SJCRH30 (cell line): ENCODE measurements around the gene ROBO2. TPM values are rescaled to one million over a fixed set of nuclear protein-coding genes. Genes with fewer than 3 reads are reported as not detected.

Experiments
- DNase-seq, 2 experiments: peaks; one replicate each; pipeline ENCODE4 v3.0.0-alpha.2; 2015 to 2020
- H3K27ac ChIP-seq: fragments of 250-450 bp; sonication (Bioruptor Pico); 2 replicates; pipeline ENCODE4 v1.5.1; 2020; ENCODE audit warnings: mild to moderate bottlenecking, moderate library complexity
- H3K27me3 ChIP-seq: fragments of 250-450 bp; sonication (Bioruptor Pico); 2 replicates; pipeline ENCODE4 v1.5.1; 2020; ENCODE audit warnings: mild to moderate bottlenecking, moderate library complexity
- H3K36me3 ChIP-seq: fragments of 250-450 bp; sonication (Bioruptor Pico); 2 replicates; pipeline ENCODE4 v1.5.1; 2020; ENCODE audit warnings: mild to moderate bottlenecking, moderate library complexity
- H3K4me1 ChIP-seq: fragments of 250-450 bp; sonication (Bioruptor Pico); 2 replicates; pipeline ENCODE4 v1.5.1; 2020; ENCODE audit warnings: mild to moderate bottlenecking, moderate library complexity
- H3K4me3 ChIP-seq: fragments of 250-450 bp; sonication (Bioruptor Pico); 2 replicates; pipeline ENCODE4 v1.5.1; 2020; ENCODE audit warnings: mild to moderate bottlenecking, moderate library complexity
- H3K9me3 ChIP-seq: fragments of 250-450 bp; sonication (Bioruptor Pico); replicated peaks from 2 replicates; pipeline ENCODE4 v1.5.1; 2020; ENCODE audit warnings: mild to moderate bottlenecking, moderate library complexity
- total RNA-seq: library from RNA; depleted of rRNA; stranded (reverse); fragments of >200 nt; shearing (Covaris generic); gene quantifications from 2 replicates; pipeline ENCODE4 v1.2.3, GENCODE V29; 2014

The ROBO2 gene
- total RNA-seq, 1 experiment from 2014 or later = 14.3 TPM

DNA sequence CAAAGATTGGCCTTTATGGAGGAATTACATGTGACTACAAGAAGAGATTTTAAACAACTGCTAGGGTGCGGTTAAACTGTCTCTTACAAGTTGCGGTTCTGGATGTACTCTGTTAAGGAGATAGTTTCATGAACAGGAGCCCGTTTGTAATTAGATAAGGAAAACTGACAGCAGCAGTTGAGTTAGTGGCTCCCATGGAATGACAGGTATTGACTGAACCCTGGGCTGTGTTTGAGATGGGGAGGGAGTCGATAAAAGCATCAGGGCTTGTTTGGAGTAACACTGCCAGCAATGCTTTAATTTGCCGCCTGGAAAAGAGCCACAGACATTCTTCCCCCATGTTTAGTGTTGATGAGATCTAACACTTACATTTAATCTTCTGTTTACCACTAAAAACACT is 139.9 kb downstream of the ROBO2 start:
- no peak for DNase-seq
- no peak overlapping the region for H3K4me3 ChIP-seq
- H3K36me3 ChIP-seq = no peaks in the 10 kb centered on the region
- no peaks in the 10 kb centered on the region for H3K4me1 ChIP-seq
- H3K9me3 ChIP-seq = no peaks in the 10 kb centered on the region
- no peaks in the 10 kb centered on the region for H3K27me3 ChIP-seq
- no peak overlapping the region for H3K27ac ChIP-seq

DNA sequence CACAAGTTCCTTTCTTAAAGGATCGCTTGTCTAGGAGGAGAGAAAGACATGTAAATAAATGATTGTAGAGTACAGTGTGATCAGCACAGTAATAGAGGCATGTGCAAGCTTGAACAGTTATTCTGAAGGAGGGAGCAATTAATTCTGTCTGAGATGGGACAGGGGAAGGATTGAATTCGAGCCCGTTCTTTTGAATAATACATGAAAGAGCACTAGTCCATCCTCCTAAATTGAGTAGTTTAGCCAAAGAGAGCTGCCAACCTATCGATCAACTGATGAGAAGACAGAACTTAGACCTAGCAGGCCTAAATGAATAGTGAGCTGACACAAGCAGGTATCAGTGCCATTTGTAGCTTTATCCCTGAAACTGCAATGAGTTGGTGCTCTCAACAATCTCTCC is 142.4 kb downstream of the ROBO2 start:
- H3K27me3 ChIP-seq = no peaks in the 10 kb centered on the region
- no peak for DNase-seq

DNA sequence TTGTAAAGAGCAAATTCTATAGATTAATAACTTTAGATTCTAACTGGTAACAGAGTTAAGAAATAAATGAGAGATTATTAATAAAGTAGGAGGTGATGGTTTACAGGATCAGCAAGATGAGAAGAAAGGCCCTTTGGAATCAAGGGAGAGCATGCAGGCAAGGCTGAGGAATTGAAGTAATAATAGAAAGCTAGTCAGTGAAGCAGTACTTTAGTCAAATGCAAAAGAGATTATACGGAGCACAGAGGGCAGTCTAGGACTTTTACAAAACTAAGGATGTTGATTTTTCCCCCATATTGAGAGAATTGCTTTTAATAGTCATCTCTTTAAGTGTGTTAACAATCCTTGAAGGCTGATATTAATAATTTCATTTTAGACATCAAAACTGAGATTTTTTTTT is 146.4 kb downstream of the ROBO2 start:
- Histone ChIP-seq H3K4me1 (0 out of 2 replicates have a peak, but pooled peaks cover 4% of the 10 kb centered on the region), H3K36me3 (no peaks in the 10 kb centered on the region), H3K27ac (no peak overlapping the region), H3K4me3 (no peak overlapping the region), H3K27me3 (no peaks in the 10 kb centered on the region), H3K9me3 (no peaks in the 10 kb centered on the region)
- DNase-seq = no peak

More for the DNA sequence above, 142.4 kb downstream of the ROBO2 start:
- Histone ChIP-seq H3K27ac (no peak overlapping the region), H3K4me1 (no peaks in the 10 kb centered on the region), H3K36me3 (no peaks in the 10 kb centered on the region), H3K9me3 (no peaks in the 10 kb centered on the region), H3K4me3 (no peak overlapping the region)

DNA sequence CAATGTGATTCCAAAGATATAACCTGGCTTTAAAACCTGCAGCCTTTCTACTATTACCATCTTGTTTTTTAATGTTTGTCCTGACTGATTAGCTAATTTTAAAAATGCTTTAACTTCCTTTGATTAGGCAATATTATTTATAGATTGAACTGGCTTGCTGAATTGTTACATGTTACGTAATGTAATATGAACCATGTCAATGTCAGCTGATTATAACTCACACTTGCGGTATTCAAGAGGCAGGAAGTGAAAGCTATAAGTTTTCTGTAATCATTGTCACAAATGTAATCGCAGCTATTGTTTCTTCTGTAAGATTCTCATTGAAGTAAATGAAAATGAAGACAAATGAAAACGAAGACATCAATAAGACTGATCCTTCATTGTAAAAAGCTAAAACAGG is 146.8 kb downstream of the ROBO2 start:
- no peak for DNase-seq
- no peaks in the 10 kb centered on the region for H3K27me3 ChIP-seq
- H3K36me3 ChIP-seq = no peaks in the 10 kb centered on the region
- no peak overlapping the region for H3K27ac ChIP-seq
- H3K4me1 ChIP-seq = 0 out of 2 replicates have a peak, but pooled peaks cover 4% of the 10 kb centered on the region
- no peaks in the 10 kb centered on the region for H3K9me3 ChIP-seq
- H3K4me3 ChIP-seq = no peak overlapping the region

DNA sequence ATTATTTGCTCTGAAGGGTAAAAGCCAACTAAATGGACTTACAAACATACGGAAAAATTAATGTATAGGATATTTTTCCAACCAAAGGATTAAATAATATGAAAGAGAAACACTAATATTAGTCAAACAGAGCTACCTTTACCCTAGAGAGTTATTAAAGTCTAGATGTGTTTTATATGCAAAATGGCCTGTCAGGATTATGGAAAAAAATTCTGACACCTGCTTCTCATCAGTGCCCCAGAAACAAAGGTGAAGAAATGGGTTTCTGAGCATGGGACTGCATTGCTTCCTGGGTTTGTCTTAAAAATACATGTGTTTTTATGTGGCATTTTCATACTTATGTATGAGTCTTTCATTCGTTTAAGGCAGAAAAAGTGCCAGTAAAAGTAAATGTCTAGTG is 148.3 kb downstream of the ROBO2 start:
- Histone ChIP-seq H3K4me3 (no peak overlapping the region), H3K9me3 (no peaks in the 10 kb centered on the region), H3K27me3 (no peaks in the 10 kb centered on the region), H3K36me3 (no peaks in the 10 kb centered on the region), H3K4me1 (0 out of 2 replicates have a peak, but pooled peaks cover 4% of the 10 kb centered on the region), H3K27ac (no peak overlapping the region)
- no peak for DNase-seq

DNA sequence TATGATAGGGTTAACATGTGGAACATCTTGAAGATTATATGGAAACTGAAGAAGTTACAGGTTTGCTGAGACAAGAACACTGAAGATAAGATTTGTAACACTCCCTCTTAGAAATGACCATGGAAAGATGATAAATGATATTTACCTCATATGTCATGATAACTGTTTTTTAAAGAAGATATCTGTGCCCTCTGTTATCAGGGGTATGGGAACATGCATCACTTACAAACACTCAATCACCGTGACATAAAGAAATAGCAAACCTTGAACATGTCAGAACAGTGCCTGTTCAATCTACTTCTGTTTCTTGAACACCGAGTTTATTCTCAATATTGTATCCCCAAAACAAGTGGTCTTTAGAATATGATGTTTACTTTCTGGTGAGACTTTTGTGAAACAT is 149.4 kb downstream of the ROBO2 start:
- Histone ChIP-seq H3K4me1 (0 out of 2 replicates have a peak, but pooled peaks cover 4% of the 10 kb centered on the region), H3K27ac (no peak overlapping the region), H3K9me3 (no peaks in the 10 kb centered on the region), H3K27me3 (no peaks in the 10 kb centered on the region), H3K36me3 (no peaks in the 10 kb centered on the region), H3K4me3 (no peak overlapping the region)
- no peak for DNase-seq

DNA sequence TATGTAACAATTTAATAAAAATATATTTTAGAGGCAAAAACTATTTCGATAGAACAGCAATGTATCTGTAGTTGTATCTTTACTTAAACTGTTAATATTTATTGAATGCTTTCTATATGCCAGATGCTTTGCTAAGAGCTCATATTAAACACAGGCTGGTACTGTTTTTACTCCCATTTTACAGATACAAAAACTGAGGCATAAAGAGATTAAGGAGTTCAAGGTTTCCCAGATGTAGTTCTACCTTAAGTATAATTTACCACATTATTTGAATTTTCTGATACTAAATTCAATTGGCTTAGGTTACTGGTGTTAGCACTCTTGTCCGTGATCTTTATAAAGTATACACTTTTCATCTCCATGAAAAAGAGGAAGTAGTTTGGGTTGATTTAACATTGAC is 149.8 kb downstream of the ROBO2 start:
- H3K4me1 ChIP-seq = 0 out of 2 replicates have a peak, but pooled peaks cover 4% of the 10 kb centered on the region
- DNase-seq = no peak
- no peak overlapping the region for H3K4me3 ChIP-seq
- H3K27me3 ChIP-seq = no peaks in the 10 kb centered on the region
- no peaks in the 10 kb centered on the region for H3K36me3 ChIP-seq
- H3K27ac ChIP-seq = no peak overlapping the region; the same call in 1 of the 2 replicates
- no peaks in the 10 kb centered on the region for H3K9me3 ChIP-seq

DNA sequence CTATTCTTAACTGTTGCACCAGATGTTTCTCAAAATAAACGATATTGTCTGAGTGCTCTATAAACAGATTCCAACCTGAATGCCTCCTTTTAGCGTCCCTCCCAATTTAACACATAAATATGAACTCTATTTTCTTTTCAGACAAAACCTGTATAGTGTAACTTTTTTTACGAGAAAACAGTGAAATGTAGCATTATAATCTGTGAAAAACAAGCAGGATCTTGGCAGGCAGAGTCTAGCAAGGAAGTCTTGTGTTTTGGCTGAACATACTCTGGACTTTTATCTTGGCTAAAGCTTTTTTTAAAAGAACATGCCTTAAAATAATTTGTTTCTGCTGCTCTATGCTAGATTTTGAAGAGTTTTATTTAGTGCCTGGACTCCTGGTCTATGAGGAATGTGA is 150.5 kb downstream of the ROBO2 start:
- no peaks in the 10 kb centered on the region for H3K9me3 ChIP-seq
- 0 out of 2 replicates have a peak, but pooled peaks cover 4% of the 10 kb centered on the region for H3K4me1 ChIP-seq
- no peak for DNase-seq
- no peaks in the 10 kb centered on the region for H3K36me3 ChIP-seq
- no peaks in the 10 kb centered on the region for H3K27me3 ChIP-seq
- no peak overlapping the region for H3K4me3 ChIP-seq
- H3K27ac ChIP-seq = peak overlapping the region; percentile 17; the same call in 1 of the 2 replicates

DNA sequence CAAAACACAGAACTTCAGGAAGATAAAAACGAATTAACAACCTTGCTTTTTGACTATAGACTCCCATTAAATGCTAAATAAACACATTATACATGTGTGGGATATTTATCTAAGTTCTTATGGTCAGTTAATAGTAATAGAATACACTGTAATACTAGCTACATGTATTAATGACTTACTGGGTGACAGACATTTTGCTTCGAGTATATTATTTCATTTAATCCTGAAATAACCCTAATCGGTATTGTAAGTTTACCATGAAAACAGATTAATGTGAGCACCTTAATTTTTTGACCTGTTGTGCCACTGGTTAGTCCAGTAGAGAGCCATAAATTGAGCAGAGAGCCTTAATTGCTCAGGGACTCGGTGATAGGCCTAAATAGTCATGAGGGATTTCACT is 151.1 kb downstream of the ROBO2 start:
- H3K4me3 ChIP-seq = no peak overlapping the region
- no peaks in the 10 kb centered on the region for H3K9me3 ChIP-seq
- no peak for DNase-seq
- no peaks in the 10 kb centered on the region for H3K27me3 ChIP-seq
- H3K4me1 ChIP-seq = 0 out of 2 replicates have a peak, but pooled peaks cover 4% of the 10 kb centered on the region
- H3K36me3 ChIP-seq = no peaks in the 10 kb centered on the region
- H3K27ac ChIP-seq = no peak overlapping the region; the same call in 1 of the 2 replicates

DNA sequence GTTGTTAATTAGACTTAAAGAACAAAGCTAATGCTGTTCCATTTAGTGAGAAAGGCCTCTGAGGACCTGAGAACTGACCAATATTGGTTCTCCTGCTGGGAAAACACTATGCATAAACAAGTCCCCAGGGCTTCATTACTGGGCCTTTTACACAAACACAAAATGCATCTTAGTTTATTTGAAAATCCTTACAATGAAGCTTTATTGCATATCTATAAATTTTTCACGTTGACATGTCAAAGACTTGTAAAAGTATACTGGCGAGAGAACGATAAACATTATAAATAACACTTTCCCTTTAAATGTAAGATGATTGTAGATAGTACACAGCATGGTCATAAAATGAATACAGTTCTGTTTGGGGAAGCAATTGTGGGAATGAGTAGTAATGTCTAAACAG is 151.7 kb downstream of the ROBO2 start:
- DNase-seq = no peak
- Histone ChIP-seq H3K4me3 (no peak overlapping the region), H3K9me3 (no peaks in the 10 kb centered on the region), H3K4me1 (0 out of 2 replicates have a peak, but pooled peaks cover 4% of the 10 kb centered on the region), H3K27me3 (no peaks in the 10 kb centered on the region), H3K27ac (no peak overlapping the region), H3K36me3 (no peaks in the 10 kb centered on the region)

DNA sequence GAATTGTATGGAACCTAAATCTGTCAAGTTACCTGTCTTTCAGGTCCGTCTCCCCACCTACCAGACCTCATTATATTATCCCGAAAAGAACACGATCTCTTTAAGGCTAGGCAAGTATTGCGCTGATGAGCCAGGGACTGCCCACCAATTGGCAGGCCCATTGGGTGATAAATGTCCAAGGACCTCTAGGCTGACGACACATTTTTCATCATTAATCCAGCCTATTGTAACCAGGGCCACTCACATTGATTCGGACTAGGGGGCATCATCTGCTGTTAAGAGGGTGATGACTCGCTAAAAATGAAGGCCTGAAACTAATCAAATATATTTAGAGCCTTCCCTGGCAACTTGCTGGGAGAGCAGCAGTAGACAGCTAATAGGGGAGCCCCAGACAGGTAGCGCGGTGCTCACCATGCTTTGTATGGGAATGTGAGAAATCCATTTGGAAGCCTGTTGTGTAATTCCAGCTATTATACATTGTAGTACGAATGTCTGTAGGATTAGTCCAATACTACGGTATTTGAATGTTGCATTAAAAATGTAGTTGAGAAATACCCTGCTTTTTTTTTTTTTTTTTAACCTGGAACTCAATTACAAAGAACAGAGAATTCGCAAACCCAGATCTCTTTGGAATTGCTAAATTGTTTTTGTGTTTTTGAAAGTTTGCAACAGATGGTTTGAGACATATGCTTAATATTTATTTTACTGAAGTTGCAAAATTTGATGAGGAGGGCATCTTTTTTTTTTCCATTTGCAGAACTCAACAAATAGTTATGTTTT is 156.1 kb downstream of the ROBO2 start:
- DNase-seq = no peak
- H3K27me3 ChIP-seq = no peaks in the 10 kb centered on the region
- H3K36me3 ChIP-seq = no peaks in the 10 kb centered on the region
- no peaks in the 10 kb centered on the region for H3K4me1 ChIP-seq
- no peak overlapping the region for H3K27ac ChIP-seq
- H3K4me3 ChIP-seq = no peak overlapping the region
- no peaks in the 10 kb centered on the region for H3K9me3 ChIP-seq

DNA sequence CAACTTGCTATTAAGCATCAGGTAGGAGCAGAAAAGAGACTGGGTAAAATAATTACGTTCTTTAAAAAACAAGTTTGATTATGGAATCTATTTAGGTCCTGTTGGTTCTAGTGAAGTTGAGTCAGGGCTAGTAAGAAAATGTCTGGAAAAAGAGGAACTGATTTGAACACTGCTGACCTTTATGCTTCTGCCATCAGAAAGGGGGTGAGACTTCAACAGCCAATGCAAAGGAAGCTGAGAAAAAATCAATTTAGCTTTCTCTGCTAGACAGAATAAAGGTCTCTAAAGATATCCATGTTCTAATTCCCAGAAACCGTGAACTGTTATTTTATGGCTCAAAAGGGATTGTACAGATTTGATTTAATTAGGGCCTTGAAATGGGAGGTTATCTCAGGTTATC is 157.5 kb downstream of the ROBO2 start:
- Histone ChIP-seq H3K27ac (no peak overlapping the region), H3K36me3 (no peaks in the 10 kb centered on the region), H3K4me3 (no peak overlapping the region), H3K4me1 (no peaks in the 10 kb centered on the region), H3K27me3 (no peaks in the 10 kb centered on the region), H3K9me3 (no peaks in the 10 kb centered on the region)
- DNase-seq = no peak

DNA sequence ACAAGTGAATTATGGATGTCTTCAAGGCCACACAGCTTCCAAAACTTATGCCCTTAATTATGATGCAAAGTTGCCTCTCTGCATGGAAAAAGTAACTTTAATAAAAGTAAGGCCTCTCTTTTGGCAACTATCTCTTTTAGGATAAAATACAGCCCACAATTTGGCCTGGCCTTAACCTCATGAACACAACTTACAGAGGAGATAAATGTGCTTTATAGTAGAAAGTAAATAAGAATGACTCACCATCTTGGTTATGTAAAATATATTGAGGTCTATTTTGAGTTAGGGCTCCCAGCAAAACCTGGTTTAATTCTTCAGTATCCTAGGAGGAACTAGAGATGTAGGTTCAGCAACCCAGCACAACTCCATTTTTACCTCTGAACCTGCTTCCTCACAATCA is 164.0 kb downstream of the ROBO2 start:
- DNase-seq = no peak
- H3K27me3 ChIP-seq = no peaks in the 10 kb centered on the region
- H3K9me3 ChIP-seq = no peaks in the 10 kb centered on the region
- no peaks in the 10 kb centered on the region for H3K36me3 ChIP-seq
- H3K4me1 ChIP-seq = no peaks in the 10 kb centered on the region
- H3K4me3 ChIP-seq = no peak overlapping the region
- no peak overlapping the region for H3K27ac ChIP-seq

DNA sequence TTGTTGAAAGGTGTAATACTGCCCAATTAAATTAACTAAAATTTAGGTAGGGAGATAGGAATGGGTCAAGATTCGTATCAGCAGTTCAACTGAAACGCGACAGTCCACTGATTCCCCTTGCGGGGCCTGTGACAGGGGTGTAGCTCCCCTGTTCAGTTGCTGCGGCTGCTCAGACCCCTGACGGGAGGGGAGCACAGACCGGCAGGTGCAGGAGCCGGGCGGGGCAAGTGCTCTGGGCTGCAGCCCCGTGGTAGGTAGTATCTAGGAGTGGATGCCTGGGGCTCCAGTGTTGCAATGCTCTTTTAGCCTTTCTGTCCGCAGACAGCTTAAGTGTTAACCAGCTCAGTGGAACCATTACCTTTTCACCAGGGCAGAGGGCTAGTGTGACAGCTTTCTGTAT is 164.9 kb downstream of the ROBO2 start:
- H3K4me3 ChIP-seq = no peak overlapping the region
- DNase-seq = no peak
- H3K36me3 ChIP-seq = no peaks in the 10 kb centered on the region
- H3K27me3 ChIP-seq = no peaks in the 10 kb centered on the region
- H3K4me1 ChIP-seq = no peaks in the 10 kb centered on the region
- H3K27ac ChIP-seq = no peak overlapping the region
- H3K9me3 ChIP-seq = no peaks in the 10 kb centered on the region

DNA sequence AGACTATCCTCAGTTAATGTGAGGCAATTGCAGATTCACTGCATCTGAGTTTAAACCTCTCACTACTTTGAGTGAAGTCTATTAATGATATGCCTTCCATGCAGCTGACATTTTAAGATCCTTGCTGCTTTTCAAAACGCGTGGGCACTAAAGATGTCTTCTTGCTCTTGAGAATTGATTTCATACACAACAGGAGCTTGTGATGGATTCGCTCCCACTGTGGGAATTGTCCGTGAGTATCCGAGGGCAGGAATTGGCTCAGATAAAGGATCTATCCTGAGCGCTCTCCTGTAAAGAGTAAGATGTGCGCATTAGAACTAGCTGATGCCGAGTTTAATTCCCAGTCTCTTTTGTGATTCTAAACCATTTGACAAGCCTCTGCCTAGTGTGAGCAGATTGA is 167.9 kb downstream of the ROBO2 start:
- H3K9me3 ChIP-seq = no peaks in the 10 kb centered on the region
- no peaks in the 10 kb centered on the region for H3K36me3 ChIP-seq
- H3K27ac ChIP-seq = no peak overlapping the region
- no peak for DNase-seq
- H3K4me1 ChIP-seq = no peaks in the 10 kb centered on the region
- H3K27me3 ChIP-seq = no peaks in the 10 kb centered on the region
- H3K4me3 ChIP-seq = no peak overlapping the region

DNA sequence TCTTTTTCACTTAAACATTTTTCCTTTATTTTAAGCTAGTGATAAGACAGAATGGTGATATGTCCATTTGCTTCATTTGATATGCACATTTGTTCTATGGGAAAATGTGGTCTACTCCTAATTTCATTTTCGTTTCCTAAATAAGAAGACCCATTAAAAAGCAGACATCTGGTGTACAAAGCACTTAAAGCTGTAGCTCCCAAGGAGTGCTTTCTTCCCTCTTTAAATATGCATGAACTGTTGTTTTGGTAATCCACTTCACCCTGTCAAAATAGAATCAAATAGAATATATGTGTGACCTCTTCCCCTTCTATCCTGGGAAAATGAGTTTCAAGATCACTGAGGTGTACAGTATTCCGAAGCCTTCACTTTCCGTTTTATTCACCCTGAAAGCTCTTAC is 182.8 kb downstream of the ROBO2 start:
- no peak overlapping the region for H3K4me3 ChIP-seq
- no peaks in the 10 kb centered on the region for H3K4me1 ChIP-seq
- no peaks in the 10 kb centered on the region for H3K36me3 ChIP-seq
- no peaks in the 10 kb centered on the region for H3K9me3 ChIP-seq
- no peak overlapping the region for H3K27ac ChIP-seq
- DNase-seq = no peak
- H3K27me3 ChIP-seq = no peaks in the 10 kb centered on the region
